ENCODE measurements around the gene SLC22A1.

SLC22A1 gene

GRCh38 chr6:160121558-160121957 is at the start of gene SLC22A1:
Gene SLC22A1, plus strand, starts transcription at chr6:160121815. Its CDS starts 121 bp downstream, at chr6:160121936.
- Mint-ChIP-seq H3K27me3 (no peaks in the 10 kb centered on the region), H3K4me1 (no peaks in the 10 kb centered on the region), H3K4me3 (no peak within 1 kb of the TSS), H3K27ac (no peak within 1 kb of the TSS), H3K9me3 (peaks cover 3% of the 10 kb centered on the region in 2 donors), H3K36me3 (peaks cover 50 to 65% of the 10 kb centered on the region in 2 donors)
- DNase-seq (no peak), ATAC-seq (replicated peaks) (no peak)

DNA sequence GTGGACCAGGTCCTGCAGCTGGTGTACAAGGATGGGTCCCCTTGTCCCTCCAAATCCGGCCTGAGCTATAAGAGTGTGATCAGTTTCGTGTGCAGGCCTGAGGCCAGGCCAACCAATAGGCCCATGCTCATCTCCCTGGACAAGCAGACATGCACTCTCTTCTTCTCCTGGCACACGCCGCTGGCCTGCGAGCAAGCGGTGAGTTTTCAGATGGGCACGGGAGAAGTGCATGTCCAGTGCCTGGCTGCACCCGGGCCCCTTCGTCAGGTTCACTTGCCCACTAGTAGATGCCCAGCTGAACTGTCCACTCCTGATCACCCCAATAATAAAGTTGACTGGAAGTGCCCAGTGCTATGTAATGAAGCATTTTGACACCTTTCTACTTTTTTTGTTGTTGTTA is 48.3 kb upstream of the SLC22A1 start:
- Mint-ChIP-seq H3K36me3 (peaks cover 82 to 91% of the 10 kb centered on the region in 2 donors), H3K27me3 (no peaks in the 10 kb centered on the region), H3K4me3 (no peak overlapping the region), H3K27ac (no peak overlapping the region), H3K9me3 (no peaks in the 10 kb centered on the region), H3K4me1 (peaks cover 39 to 44% of the 10 kb centered on the region in 2 donors)
- no peak for DNase-seq
- no peak for ATAC-seq (replicated peaks)

GRCh38 chr6:160076009-160076408 is 45.6 kb upstream of the SLC22A1 start:
- ATAC-seq (replicated peaks) (no peak), DNase-seq (no peak)
- Mint-ChIP-seq H3K36me3 (peaks cover 75 to 87% of the 10 kb centered on the region in 2 donors), H3K9me3 (no peaks in the 10 kb centered on the region), H3K4me1 (peaks cover 13 to 16% of the 10 kb centered on the region in 2 donors), H3K27ac (no peak overlapping the region), H3K27me3 (no peaks in the 10 kb centered on the region), H3K4me3 (no peak overlapping the region)

DNA sequence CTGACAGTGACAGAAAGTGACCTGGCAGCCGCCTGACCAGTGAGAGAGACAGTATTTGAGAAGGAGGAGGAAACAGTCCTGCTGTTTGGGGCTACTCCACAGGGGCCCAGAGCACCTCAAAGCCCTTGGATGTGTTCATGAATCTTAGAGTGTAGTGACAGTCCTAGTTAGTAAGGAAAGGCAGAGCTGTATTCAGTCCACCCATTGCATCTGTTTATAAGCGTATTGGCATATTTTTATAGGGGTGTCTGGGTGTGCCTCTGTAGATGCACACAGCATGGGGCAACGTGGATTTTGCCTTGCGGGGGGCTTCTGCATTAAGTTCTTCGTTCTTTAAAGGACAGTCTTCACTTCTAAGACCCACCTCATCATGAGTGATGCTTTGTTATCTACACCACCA is 44.6 kb upstream of the SLC22A1 start:
- H3K4me3 Mint-ChIP-seq, result no peak overlapping the region
- ATAC-seq (replicated peaks), result no peak
- peaks cover 8 to 9% of the 10 kb centered on the region in 2 donors for H3K4me1 Mint-ChIP-seq
- peaks cover 74 to 85% of the 10 kb centered on the region in 2 donors for H3K36me3 Mint-ChIP-seq
- no peaks in the 10 kb centered on the region for H3K27me3 Mint-ChIP-seq
- H3K27ac Mint-ChIP-seq, result peak overlapping the region; percentile 26
- no peak for DNase-seq
- no peaks in the 10 kb centered on the region for H3K9me3 Mint-ChIP-seq

DNA sequence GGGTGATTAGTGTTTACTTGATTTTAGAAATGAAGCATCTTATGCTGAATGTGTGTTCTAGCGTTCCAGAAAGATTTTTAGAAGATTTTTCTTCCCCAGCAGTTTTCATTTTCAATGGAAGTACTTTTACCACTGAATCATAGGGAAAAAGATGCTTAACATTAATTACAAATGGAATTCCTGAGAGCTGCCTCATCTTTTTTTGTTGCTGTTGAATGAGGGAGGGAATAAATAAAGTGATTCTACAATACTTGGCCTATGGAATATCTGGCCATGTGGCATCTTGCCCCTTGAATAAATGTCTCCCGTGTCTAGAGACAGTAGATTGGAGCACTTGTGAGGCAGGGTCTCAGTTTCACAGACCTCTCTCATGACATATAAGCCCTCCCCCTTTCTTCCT is 44.1 kb upstream of the SLC22A1 start:
- Mint-ChIP-seq H3K9me3 (no peaks in the 10 kb centered on the region), H3K36me3 (peaks cover 72 to 83% of the 10 kb centered on the region in 2 donors), H3K4me1 (peaks cover 5 to 7% of the 10 kb centered on the region in 2 donors), H3K27me3 (no peaks in the 10 kb centered on the region), H3K4me3 (no peak overlapping the region), H3K27ac (no peak overlapping the region)
- no peak for DNase-seq
- ATAC-seq (replicated peaks), result no peak

- Mint-ChIP-seq H3K4me3 (no peak overlapping the region), H3K4me1 (peaks cover 3 to 4% of the 10 kb centered on the region in 2 donors), H3K9me3 (no peaks in the 10 kb centered on the region), H3K27me3 (no peaks in the 10 kb centered on the region), H3K36me3 (peaks cover 64 to 80% of the 10 kb centered on the region in 2 donors), H3K27ac (no peak overlapping the region)
- DNase-seq (no peak), ATAC-seq (replicated peaks) (no peak)
Measured at GRCh38 chr6:160078883-160079685, 42.5 kb upstream of the SLC22A1 start.

GRCh38 chr6:160079686-160080043 is 42.0 kb upstream of the SLC22A1 start:
- no peak for DNase-seq
- H3K9me3 Mint-ChIP-seq, result no peaks in the 10 kb centered on the region
- no peaks in the 10 kb centered on the region for H3K27me3 Mint-ChIP-seq
- H3K27ac Mint-ChIP-seq, result no peak overlapping the region
- peaks cover 5 to 7% of the 10 kb centered on the region in 2 donors for H3K4me1 Mint-ChIP-seq
- H3K36me3 Mint-ChIP-seq, result peaks cover 66 to 82% of the 10 kb centered on the region in 2 donors
- no peak for ATAC-seq (replicated peaks)
- no peak overlapping the region for H3K4me3 Mint-ChIP-seq

- H3K27ac Mint-ChIP-seq, result no peak overlapping the region
- ATAC-seq (replicated peaks) (no peak), DNase-seq (no peak)
- H3K4me3 Mint-ChIP-seq, result no peak overlapping the region
- H3K9me3 Mint-ChIP-seq, result no peaks in the 10 kb centered on the region
- H3K4me1 Mint-ChIP-seq, result peaks cover 5 to 7% of the 10 kb centered on the region in 2 donors
- no peaks in the 10 kb centered on the region for H3K27me3 Mint-ChIP-seq
- H3K36me3 Mint-ChIP-seq, result peaks cover 67 to 82% of the 10 kb centered on the region in 2 donors
Measured at GRCh38 chr6:160080097-160080496, 41.5 kb upstream of the SLC22A1 start.

- no peaks in the 10 kb centered on the region for H3K9me3 Mint-ChIP-seq
- H3K4me1 Mint-ChIP-seq, result peaks cover 5 to 15% of the 10 kb centered on the region in 2 donors
- H3K36me3 Mint-ChIP-seq, result peaks cover 72 to 87% of the 10 kb centered on the region in 2 donors
- H3K27ac Mint-ChIP-seq, result no peak overlapping the region
- DNase-seq, result no peak
- H3K27me3 Mint-ChIP-seq, result no peaks in the 10 kb centered on the region
- H3K4me3 Mint-ChIP-seq, result no peak overlapping the region
- no peak for ATAC-seq (replicated peaks)
Measured at GRCh38 chr6:160081398-160081797, 40.2 kb upstream of the SLC22A1 start.

DNA sequence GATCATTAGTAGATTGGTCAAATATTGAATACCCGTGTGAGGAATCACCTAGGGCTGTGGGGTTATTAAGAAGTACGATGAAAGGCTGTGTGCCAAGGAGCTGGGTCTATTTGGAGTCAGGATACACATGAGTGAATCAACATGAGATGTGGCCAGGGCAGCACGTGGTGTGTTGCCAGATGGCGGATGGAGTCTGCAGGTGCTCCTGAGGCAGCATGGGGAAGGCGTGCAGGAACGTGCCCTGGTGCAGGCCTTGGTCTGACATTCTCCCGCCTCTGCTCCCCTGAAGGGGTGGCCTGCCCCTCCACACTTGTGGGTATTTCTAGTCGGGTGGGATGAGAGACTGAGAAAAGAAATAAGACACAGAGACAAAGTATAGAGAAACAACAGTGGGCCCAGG is 39.0 kb upstream of the SLC22A1 start:
- ATAC-seq (replicated peaks) (no peak), DNase-seq (no peak)
- Mint-ChIP-seq H3K4me3 (no peak overlapping the region), H3K36me3 (peaks cover 62 to 82% of the 10 kb centered on the region in 2 donors), H3K4me1 (peaks cover 5 to 15% of the 10 kb centered on the region in 2 donors), H3K27me3 (no peaks in the 10 kb centered on the region), H3K27ac (peak overlapping the region; percentile 69), H3K9me3 (no peaks in the 10 kb centered on the region)

DNA sequence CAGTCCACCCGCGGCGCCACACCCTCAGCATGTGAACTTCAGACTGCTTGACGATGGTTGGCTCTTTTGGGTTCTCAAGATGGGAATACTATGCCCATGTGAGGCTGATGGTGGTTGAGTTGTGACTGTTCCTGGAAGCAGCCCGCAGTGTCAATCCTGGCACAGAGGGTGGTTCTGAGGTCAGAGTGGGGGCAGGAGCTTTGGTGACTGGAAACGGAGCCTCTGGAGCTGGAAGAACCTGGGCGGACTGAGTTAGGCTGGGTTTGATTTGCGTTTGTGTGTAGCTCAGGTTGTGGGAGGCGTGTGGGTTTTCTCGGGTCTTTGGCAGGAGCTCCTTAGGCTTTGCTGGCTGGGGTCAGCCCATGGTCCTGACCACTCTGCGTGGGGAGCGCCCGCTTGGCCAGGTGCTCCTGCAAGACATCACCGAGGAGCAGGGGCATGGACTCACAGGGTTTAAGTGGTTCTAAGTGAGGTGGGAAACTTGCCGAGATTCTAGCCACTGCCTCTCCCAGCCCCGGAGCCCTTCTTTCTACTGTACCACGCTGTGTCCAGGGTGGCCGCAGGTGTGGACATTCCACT is 37.3 kb upstream of the SLC22A1 start:
- DNase-seq, result no peak
- ATAC-seq (replicated peaks), result no peak

GRCh38 chr6:160085226-160085625 is 36.4 kb upstream of the SLC22A1 start:
- Mint-ChIP-seq H3K4me3 (no peak overlapping the region), H3K4me1 (peaks cover 5 to 15% of the 10 kb centered on the region in 2 donors), H3K27ac (peak overlapping the region; percentile 42), H3K36me3 (peaks cover 65 to 79% of the 10 kb centered on the region in 2 donors), H3K9me3 (no peaks in the 10 kb centered on the region), H3K27me3 (no peaks in the 10 kb centered on the region)
- no peak for DNase-seq
- no peak for ATAC-seq (replicated peaks)

More for the DNA sequence above, 37.3 kb upstream of the SLC22A1 start:
- no peaks in the 10 kb centered on the region for H3K9me3 Mint-ChIP-seq
- H3K27me3 Mint-ChIP-seq, result no peaks in the 10 kb centered on the region
- H3K4me1 Mint-ChIP-seq, result peaks cover 5 to 15% of the 10 kb centered on the region in 2 donors
- H3K4me3 Mint-ChIP-seq, result no peak overlapping the region
- H3K36me3 Mint-ChIP-seq, result peaks cover 64 to 79% of the 10 kb centered on the region in 2 donors
- H3K27ac Mint-ChIP-seq, result peak overlapping the region; percentile 91

- no peaks in the 10 kb centered on the region for H3K9me3 Mint-ChIP-seq
- ATAC-seq (replicated peaks), result no peak
- no peak for DNase-seq
- peak overlapping the region; percentile 42 for H3K27ac Mint-ChIP-seq
- H3K4me3 Mint-ChIP-seq, result no peak overlapping the region
- H3K27me3 Mint-ChIP-seq, result no peaks in the 10 kb centered on the region
- H3K4me1 Mint-ChIP-seq, result peaks cover 5 to 15% of the 10 kb centered on the region in 2 donors
- H3K36me3 Mint-ChIP-seq, result peaks cover 64 to 78% of the 10 kb centered on the region in 2 donors
Measured at GRCh38 chr6:160085713-160086505, 35.7 kb upstream of the SLC22A1 start.

- no peaks in the 10 kb centered on the region for H3K9me3 Mint-ChIP-seq
- H3K27me3 Mint-ChIP-seq, result no peaks in the 10 kb centered on the region
- DNase-seq (no peak), ATAC-seq (replicated peaks) (no peak)
- peaks cover 5 to 15% of the 10 kb centered on the region in 2 donors for H3K4me1 Mint-ChIP-seq
- no peak overlapping the region for H3K4me3 Mint-ChIP-seq
- H3K27ac Mint-ChIP-seq, result no peak overlapping the region
- peaks cover 58 to 71% of the 10 kb centered on the region in 2 donors for H3K36me3 Mint-ChIP-seq
Measured at GRCh38 chr6:160086754-160087153, 34.9 kb upstream of the SLC22A1 start.

Data from stimulated activated naive B cell treated with anti-CD40 and anti-IgM and Interleukin-4, amounts not matched to agents 10 μg/mL and 1 μg/mL and 100 μg/mL, for 72 hours (primary cell).